Thymus (tissue), 2 donors: ENCODE measurements around the gene ABHD18. TPM values are rescaled to one million over a fixed set of nuclear protein-coding genes. Genes with fewer than 3 reads are reported as not detected.

Source experiments
- polyA plus RNA-seq: library from polyadenylated mRNA; stranded (reverse); fragments of 200-250 nt; gene quantifications from one replicate; pipeline ENCODE4 v1.2.3, GENCODE V29; 2013
- total RNA-seq: library from RNA; stranded (reverse); fragments of 120-200 nt; gene quantifications from one replicate; pipeline ENCODE4 v1.2.4, GENCODE V29; 2013
- donor health status: healthy.

ABHD18 gene
- total and polyA plus RNA-seq, 2 donors, result 12.2 to 13.3 TPM

Other genes with a start within 250 kb of the ABHD18 start
- gene SLC25A31, start 235.0 kb upstream of the ABHD18 start, total RNA-seq, result 0.05 TPM
- gene SLC25A31, start 235.0 kb upstream of the ABHD18 start, polyA plus RNA-seq, result 0.25 TPM
- gene HSPA4L, start 183.1 kb upstream of the ABHD18 start, total RNA-seq, result 4.2 TPM
- 3.8 TPM for gene HSPA4L, start 183.1 kb upstream of the ABHD18 start, polyA plus RNA-seq
- gene PLK4, start 84.5 kb upstream of the ABHD18 start, total RNA-seq, result 33.2 TPM
- 3.0 TPM for gene PLK4, start 84.5 kb upstream of the ABHD18 start, polyA plus RNA-seq
- 18.1 TPM for gene MFSD8, start 233 bp upstream of the ABHD18 start, total RNA-seq
- 31.2 TPM for gene MFSD8, start 233 bp upstream of the ABHD18 start, polyA plus RNA-seq
- 16.5 TPM for gene LARP1B, start 95.9 kb downstream of the ABHD18 start, total RNA-seq
- 12.5 TPM for gene LARP1B, start 95.9 kb downstream of the ABHD18 start, polyA plus RNA-seq